ENCODE results near the gene ARRDC4.
"Not testable (repeated sequence)": the region's sequence is repeated elsewhere in the genome, so short reads cannot be mapped to it uniquely, and the experiment has no call there.

Gene ARRDC4

DNA sequence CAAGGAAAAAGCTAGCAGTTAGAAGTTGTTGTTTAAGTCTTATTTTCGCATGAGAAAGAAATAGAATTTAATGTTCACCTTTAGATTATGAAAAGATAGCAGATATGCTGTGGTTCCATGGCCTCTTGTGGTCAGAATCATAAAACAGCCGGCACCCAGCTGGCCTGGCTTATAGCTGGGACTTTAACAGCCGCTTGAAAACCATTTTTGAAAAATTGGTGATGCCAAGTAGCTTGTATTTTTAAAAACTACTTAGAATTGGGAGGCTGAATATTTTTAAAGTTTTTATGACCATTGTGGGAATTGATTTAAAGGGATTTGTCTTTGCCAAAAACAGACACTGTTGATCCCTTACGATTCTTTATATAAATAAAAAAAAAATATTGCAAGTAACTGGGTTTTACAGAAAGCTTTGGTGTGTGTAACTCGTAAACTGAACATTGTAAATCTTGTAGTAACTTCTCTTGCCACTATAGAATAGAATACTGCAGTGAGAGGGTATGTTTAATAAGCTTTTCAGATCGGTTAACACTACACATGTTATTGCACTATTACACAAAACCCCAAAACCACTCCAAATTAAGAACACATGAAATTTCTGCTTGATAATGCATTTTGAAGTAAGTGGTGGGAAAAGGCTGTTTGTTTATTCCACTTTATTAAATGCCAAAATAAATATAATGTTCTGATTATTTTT, 6.6 kb downstream of the ARRDC4 start:
- DNase-seq: no peak

- no peak for DNase-seq
Measured at GRCh38 chr15:97967881-97968280, 7.4 kb downstream of the ARRDC4 start.

DNA sequence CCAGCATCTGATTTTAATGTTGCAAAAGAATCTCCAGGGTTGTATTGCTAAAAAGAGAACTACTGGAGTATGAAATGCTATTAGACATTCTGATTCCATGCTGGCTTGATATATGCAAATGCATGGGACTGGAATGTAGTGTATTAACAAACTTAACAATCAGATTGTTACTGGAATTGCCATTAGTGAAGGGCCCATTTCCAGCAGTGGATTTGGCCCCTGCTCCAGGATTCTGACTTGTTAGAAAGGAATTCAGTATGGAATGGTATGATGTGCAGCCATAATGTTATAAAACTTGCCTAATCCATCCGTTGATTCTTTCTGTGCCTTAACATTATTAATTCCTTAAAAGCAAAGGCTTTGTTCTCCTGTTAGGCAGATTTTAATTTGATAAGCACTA, 7.9 kb downstream of the ARRDC4 start:
- no peak for DNase-seq

DNA sequence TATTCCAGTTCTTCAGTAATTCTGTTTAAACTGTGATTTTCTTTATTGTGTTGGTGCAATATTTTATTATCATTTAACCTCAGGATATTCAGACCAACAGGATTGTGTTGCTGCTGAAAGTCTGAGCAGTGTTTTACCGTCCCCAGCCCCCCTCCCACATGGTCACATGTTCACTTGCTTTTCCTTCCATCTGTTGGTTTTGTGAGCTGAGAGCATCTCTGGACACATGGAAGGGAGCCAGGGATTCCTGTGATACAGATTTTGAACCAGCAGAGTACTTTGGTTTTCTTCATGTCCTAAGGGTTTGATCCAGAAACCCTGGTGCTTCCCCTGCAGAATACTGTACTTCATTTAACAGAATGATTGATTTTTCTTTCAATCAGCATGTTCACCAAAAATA, 11.9 kb downstream of the ARRDC4 start:
- no peak for DNase-seq

DNA sequence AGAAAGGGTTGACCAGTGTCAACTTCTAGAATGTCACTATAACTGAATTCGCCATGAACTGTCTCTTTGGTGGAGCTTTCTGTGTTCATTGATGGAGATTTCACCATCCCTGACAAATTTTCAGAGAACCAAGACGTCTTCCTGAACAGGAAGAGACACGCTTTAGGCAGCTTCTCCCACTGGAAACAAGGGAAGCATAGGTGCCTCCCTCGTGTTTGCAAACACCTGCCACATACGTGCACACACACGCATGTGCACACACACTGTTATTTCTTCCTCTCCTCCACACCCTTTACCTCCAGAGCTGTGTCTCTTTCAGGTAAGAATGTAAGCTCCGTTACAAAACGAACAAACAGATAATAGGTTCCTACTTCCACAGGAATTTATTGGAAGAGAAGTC, 15.6 kb downstream of the ARRDC4 start:
- no peak for DNase-seq

DNA sequence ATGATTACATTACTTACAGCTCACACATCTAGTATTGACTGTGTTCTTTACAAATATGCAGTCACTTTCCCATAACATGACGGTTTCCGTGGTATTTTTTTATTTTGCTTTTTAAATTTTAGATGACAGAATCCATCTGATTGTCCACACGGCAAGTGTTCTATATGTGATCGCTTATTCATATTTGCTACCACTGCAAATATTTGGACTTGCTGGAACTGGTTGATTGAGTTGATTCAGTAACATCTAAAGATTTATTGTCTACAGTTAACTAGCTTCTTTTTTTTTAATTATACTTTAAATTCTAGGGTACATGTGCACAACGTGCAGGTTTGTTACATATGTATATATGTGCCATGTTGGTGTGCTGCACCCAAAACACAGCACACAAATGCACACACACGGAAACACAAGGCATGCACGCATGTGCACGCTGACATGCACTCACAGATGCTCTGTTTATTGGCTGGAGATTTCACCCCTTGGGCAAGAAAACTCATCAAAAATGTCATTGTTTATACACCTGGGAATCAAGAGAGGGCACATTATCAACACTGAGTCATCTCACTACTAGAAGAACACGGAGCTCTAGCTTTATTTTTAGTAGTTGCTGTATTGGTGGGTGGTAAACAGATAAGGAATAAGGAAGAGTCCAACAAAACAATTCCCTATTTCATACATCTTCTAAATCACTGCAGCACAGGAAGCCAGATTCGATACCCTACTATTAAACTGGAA, 16.4 kb downstream of the ARRDC4 start:
- no peak for DNase-seq

DNA sequence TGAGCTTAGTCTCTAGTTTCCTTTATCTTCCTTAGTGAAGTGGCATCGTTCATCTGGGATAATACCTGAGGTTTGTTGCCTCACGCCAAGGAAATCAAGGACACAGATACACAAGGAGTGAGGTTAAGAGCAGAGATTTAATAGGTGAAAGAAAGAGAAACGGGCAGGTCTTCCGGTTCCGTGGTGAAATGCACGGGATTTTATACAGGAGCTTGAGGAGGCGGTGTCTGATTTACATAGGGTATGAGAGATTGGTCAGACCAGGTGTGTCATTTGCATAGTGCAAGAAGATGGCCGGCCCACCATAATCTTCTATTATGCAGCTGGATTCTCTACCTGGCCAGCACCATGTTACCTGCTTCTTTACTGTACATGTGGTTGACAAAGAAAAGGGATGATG, 17.2 kb downstream of the ARRDC4 start:
- no peak for DNase-seq

DNA sequence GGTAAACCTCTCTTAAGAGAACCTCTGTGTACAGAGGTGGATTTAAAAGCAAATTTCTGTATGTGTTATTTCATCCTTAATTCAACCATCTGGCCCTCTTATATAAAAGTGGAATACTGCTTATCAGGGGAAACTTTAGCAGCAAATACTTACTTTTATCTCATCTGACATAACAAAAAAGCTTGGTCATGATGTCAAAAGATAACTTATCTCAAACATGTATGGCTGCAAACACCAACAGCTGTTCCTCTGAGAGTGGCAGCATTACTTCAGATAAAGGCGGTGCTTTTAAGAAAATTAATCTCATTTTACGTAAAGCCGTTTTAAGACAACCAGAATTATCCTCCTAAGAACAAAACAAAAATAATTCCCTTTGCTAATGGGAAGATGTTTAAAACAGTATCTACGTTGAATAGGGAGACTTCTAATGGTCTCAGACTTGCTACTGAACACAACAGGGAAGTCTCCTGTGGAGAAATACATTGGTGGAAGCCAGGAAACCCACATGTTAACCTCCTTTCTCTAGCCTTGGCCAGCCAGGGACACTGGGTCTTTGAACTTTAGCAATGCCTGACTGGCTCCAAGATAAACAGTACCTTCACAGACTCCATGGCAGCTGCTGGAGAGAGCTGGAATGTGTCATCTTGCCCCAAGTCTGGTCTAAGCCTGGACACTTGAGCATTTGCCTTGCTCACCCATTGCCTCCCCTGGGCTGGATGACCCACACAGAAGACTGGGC, 18.1 kb downstream of the ARRDC4 start:
- DNase-seq: no peak

- no peak for DNase-seq
Measured at GRCh38 chr15:97979140-97979520, 18.6 kb downstream of the ARRDC4 start.

DNA sequence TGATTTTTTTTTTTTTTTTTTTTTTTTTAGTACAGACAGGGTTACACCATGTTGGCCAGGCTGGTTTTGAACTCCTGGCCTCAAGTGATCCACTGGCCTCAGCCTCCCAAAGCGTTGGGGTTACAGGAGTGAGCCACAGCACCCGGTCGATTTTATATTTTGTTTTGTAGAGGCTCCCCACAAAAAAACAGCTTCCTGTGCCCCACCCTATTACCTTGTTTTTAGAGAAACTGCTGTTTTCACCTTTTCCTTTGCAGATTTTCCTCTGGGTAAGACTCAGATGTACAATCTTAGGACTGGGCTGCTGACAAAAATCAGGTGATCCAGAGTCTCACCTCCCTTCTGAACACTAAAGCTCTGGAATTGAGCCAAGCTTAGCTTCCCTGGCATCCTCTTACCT, 20.6 kb downstream of the ARRDC4 start:
- DNase-seq: no peak

DNA sequence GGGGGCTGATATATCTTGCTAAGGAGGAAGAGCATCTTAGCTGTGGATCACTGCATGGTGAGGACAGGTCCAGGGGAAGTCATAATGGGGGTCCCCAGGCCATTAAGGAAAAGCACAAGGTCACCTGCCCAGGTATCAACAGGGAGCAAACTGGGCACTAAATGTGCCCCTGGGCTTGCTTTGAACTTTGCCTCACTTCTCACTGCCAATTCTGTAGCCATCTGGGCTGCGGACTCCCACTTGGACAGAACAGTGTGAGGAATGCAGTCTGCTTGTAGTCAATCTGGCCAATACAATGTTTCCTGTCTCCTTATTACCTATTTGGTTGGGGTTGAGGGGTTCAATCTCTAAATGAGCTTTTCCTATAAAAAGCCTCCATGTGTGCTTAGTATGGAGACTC, 21.3 kb downstream of the ARRDC4 start:
- no peak for DNase-seq

DNA sequence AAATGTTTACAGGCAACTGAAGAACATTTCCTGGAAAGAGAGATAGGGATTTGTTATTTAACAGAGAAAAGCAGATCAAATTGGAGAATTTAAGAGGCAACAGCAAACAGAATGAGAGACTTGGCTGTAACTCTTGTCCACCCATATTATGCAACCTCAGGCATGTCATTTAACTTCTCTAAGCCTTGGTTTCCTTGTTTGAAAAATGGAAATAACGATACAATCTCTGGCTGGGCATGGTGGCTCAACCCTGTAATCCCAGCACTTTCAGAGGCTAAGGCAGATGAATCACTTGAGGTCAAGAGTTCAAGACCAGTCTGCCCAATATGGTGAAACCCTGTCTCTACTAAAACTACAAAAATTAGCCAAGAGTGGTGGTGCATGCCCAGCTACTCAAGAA, 23.7 kb downstream of the ARRDC4 start:
- no peak for DNase-seq

GRCh38 chr15:97985979-97986378, 25.5 kb downstream of the ARRDC4 start:
- not testable (repeated sequence) for DNase-seq

- DNase-seq: no peak
Measured at GRCh38 chr15:97986781-97987180, 26.3 kb downstream of the ARRDC4 start.

DNA sequence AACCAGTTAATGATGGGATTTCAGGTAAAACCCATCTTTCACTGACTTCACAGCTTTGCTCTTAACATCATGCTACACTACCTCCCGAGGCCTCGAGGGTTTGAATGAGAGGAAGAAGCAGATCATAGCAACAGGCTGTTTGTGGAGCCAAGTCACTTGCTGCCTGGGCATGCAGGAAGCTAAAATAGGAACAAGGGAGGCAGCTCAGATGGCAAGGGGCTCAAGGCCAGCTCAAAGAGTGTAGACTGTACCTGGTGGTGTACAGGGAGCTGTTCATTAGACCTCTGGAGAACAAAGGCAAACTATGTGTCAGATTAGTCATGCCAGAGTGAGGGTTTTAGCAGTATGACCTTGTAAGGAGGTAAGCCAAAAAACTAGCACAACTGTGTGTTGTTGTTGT, 28.8 kb downstream of the ARRDC4 start:
- DNase-seq: no peak

DNA sequence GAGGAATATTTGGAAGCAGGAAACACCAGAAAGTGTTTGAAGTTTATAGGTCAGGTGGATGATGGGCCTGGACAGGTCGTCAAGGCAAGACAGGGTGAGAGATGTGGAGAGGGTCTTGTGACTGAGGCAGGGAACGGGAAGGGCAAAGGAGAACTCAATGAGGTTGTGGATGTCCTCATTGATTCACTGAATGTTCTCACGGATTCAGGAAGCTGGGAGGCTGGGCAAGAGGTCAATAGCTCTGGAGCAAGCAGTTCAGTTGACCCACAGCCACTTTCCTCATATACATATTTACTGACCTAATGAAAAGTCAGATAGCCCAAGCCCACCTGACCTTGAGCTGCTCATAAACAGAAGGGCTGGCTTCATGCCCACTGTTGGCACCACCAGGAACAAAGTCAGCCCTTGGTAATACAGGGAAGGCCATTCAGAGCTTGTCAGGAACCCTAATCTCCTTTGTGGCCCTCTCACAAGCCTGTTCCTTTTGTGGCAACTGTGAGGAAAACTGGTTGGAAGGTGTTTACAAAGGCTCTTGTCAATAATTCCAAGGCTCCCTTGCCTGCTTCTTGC, 31.6 kb downstream of the ARRDC4 start:
- DNase-seq: no peak

- no peak for DNase-seq
Measured at GRCh38 chr15:97992823-97993222, 32.3 kb downstream of the ARRDC4 start.

GRCh38 chr15:97993310-97993738, 32.8 kb downstream of the ARRDC4 start:
- no peak for DNase-seq

DNA sequence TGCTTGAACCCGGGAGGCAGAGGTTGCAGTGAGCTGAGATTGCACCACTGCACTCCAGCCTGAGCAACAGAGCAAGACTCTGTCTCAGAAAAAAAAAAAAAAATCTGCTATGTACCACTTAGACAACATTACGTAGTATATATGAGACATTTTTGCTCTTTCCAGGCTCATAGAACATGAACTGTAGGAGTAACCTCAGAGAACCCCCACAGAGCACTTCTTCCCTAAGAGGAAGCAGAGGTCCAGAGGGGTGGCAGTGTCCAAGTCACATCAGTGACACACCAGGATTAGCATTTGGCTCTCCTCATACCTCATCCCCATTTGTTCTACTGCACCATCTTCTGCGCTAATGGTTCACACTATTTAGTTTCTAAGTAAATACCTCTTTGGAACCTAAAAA, 33.7 kb downstream of the ARRDC4 start:
- DNase-seq: no peak

DNA sequence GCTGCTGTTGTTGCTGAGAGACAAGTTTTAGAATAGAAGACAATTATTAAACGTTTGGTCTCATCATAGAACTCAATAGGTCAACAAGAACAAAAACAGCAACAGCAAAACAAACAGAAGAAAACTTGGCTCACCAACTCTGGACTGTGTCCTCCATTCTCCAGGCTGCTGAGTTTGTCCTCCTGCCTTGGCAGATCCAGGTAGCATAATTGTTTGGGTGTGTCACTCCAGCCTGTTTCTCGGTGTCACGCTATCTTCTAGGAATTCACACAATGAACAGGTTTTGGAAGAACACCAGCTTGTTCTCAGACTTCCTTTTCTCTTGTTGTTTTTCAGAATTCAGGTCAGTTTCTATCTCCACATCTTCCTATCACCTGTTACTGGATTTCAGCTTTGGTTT, 34.7 kb downstream of the ARRDC4 start:
- no peak for DNase-seq

GRCh38 chr15:97995881-97996603, 35.5 kb downstream of the ARRDC4 start:
- no peak for DNase-seq

- DNase-seq: no peak
Measured at GRCh38 chr15:97998307-97999071, 38.0 kb downstream of the ARRDC4 start.

All from T-helper 2 cell (primary cell).